HCT116 (cell line): ENCODE results near the gene NOXRED1. TPM values are rescaled to one million over a fixed set of nuclear protein-coding genes. Genes with fewer than 3 reads are reported as not detected.
"Not testable (repeated sequence)": the region's sequence is repeated elsewhere in the genome, so short reads cannot be mapped to it uniquely, and the experiment has no call there.

Source experiments
- ATAC-seq: fragments of 200-7000 bp; cut with Tn5 transposase; 2 replicates; pipeline ENCODE4 v1.9.1; 2020; ENCODE audit warnings: mild to moderate bottlenecking, moderate library complexity
- BruUV-seq: library from RNA; stranded (reverse); fragments of 400-500 nt; replicated peaks from 2 replicates; lab custom pipeline; 2021; lab: Mats Ljungman, UMichigan
- CTCF ChIA-PET: fragments of 300-600 bp; sonication (Branson Sonifier 250); formaldehyde crosslinking; loops from one replicate; lab custom pipeline; 2021; ENCODE audit warnings: antibody characterized with exemption; lab: Charles Lee
- POLR2A ChIA-PET: fragments of 300-600, 350-600 bp; sonication (Branson Sonifier 250); formaldehyde crosslinking; loops from one replicate; lab custom pipeline; 2021; ENCODE audit warnings: antibody characterized with exemption; lab: Charles Lee
- RAD21 ChIA-PET, 2 experiments: fragments of 300-600 bp; sonication (Branson Sonifier 250); formaldehyde crosslinking; loops; one replicate each; lab custom pipeline; 2023; ENCODE audit warnings: low total read pairs in 2 of 2; ENCODE audit not compliant: uncharacterized antibody in 2 of 2, unreplicated experiment in 2 of 2, low non-redundant PET in 1 of 2; lab: Charles Lee
- DNase-seq: peaks from one replicate; pipeline ENCODE4 v3.0.0-alpha.2; 2010; ENCODE audit warnings: low read depth, low spot score
- H2AFZ ChIP-seq: fragments of 200-600 bp; shearing (Covaris generic), sonication (generic); 2 replicates; pipeline ENCODE4 v1.6.1; 2017; ENCODE audit warnings: low read depth, mixed run types, mixed read lengths, antibody characterized with exemption, low read length; ENCODE audit not compliant: poor library complexity, severe bottlenecking
- H3K27ac ChIP-seq: 2 replicates; pipeline ENCODE4 v1.5.1; 2012; ENCODE audit warnings: low read depth, low read length
- H3K27me3 ChIP-seq: fragments of 200-600 bp; sonication (generic); 2 replicates; pipeline ENCODE4 v1.6.1; 2016; ENCODE audit warnings: mixed run types, low read length, mixed read lengths; ENCODE audit not compliant: insufficient read depth
- H3K36me3 ChIP-seq, 2 experiments: fragments of 200-500 bp in 1 of 2; fragments of 200-600 bp in 1 of 2; sonication (Bioruptor generic) in 1 of 2; sonication (generic) in 1 of 2; 2 replicates each; pipeline versions ENCODE4 v1.5.1 to v1.6.1; 2014 to 2016; ENCODE audit warnings: low read length in 2 of 2, inconsistent platforms in 1 of 2, mixed read lengths in 1 of 2, mixed run types in 1 of 2; ENCODE audit not compliant: insufficient read depth in 2 of 2, control insufficient read depth in 1 of 2
- H3K4me1 ChIP-seq, 2 experiments: fragments of 200-600 bp in 1 of 2; sonication (generic) in 1 of 2; 2 replicates each; pipeline versions ENCODE4 v1.5.1 to v1.6.1; 2012 to 2017; ENCODE audit warnings: low read length in 2 of 2, inconsistent platforms in 1 of 2, mild to moderate bottlenecking in 1 of 2, mixed read lengths in 1 of 2, mixed run types in 1 of 2, moderate library complexity in 1 of 2; ENCODE audit not compliant: insufficient read depth in 2 of 2, control insufficient read depth in 1 of 2
- H3K4me2 ChIP-seq: fragments of 200-600 bp; sonication (generic); 2 replicates; pipeline ENCODE4 v1.6.1; 2017; ENCODE audit warnings: mixed run types, low read length, mixed read lengths
- H3K4me3 ChIP-seq, 2 experiments: fragments of 200-600 bp in 1 of 2; sonication (generic) in 1 of 2; replicated peaks in 1 of 2; 2 replicates each; pipeline ENCODE4 v1.5.1; 2011 to 2016; ENCODE audit warnings: low read length in 2 of 2, control low read depth in 1 of 2, low read depth in 1 of 2, mild to moderate bottlenecking in 1 of 2, mixed read lengths in 1 of 2, mixed run types in 1 of 2
- H3K79me2 ChIP-seq: fragments of 200-600 bp; sonication (generic); 2 replicates; pipeline ENCODE4 v1.6.1; 2017; ENCODE audit warnings: mild to moderate bottlenecking, mixed run types, low read length, moderate library complexity, mixed read lengths; ENCODE audit not compliant: insufficient read depth
- H3K9ac ChIP-seq: fragments of 200-600 bp; sonication (generic); 2 replicates; pipeline ENCODE4 v1.6.1; 2016; ENCODE audit warnings: low read length, mixed read lengths
- H3K9me2 ChIP-seq: fragments of 200-600 bp; sonication (generic), shearing (Covaris generic); 2 replicates; pipeline ENCODE4 v1.6.1; 2017; ENCODE audit warnings: mixed run types, mild to moderate bottlenecking, moderate library complexity; ENCODE audit not compliant: insufficient read depth
- H3K9me3 ChIP-seq, 2 experiments: fragments of 200-500 bp in 1 of 2; fragments of 200-600 bp in 1 of 2; sonication (Bioruptor generic) in 1 of 2; sonication (generic) in 1 of 2; 2 replicates each; pipeline ENCODE4 v1.6.1; 2014 to 2017; ENCODE audit warnings: low read length in 2 of 2, mixed read lengths in 2 of 2, inconsistent platforms in 1 of 2, low read depth in 1 of 2, mild to moderate bottlenecking in 1 of 2, mixed run types in 1 of 2, moderate library complexity in 1 of 2; ENCODE audit not compliant: control insufficient read depth in 1 of 2, insufficient read depth in 1 of 2
- H4K20me1 ChIP-seq: fragments of 200-600 bp; sonication (generic), shearing (Covaris generic); 2 replicates; pipeline ENCODE4 v1.6.1; 2017; ENCODE audit warnings: mixed run types, mild to moderate bottlenecking, moderate library complexity; ENCODE audit not compliant: insufficient read depth
- EZH2phosphoT487 ChIP-seq: fragments of 200-600 bp; IDR thresholded peaks from 2 replicates; pipeline ENCODE4 v1.6.1; 2018; ENCODE audit warnings: antibody characterized with exemption, borderline replicate concordance
- JUND ChIP-seq: IDR thresholded peaks from 2 replicates; pipeline ENCODE4 v1.6.1; 2012
- ZNF274 ChIP-seq: fragments of 200-500 bp; sonication (Bioruptor generic); IDR thresholded peaks from 2 replicates; pipeline ENCODE4 v1.6.1; 2014; ENCODE audit warnings: mild to moderate bottlenecking, low read depth, low read length, inconsistent platforms
- intact Hi-C: fragments of 100-400 bp; cut with micrococcal nuclease; formaldehyde crosslinking; loops from 2 replicates; pipeline ENCODE4 v1.10.0; 2022
- total RNA-seq: library from RNA; stranded (reverse); gene quantifications from one replicate; pipeline ENCODE4 v1.2.1, GENCODE V29; 2021; ENCODE audit not compliant: unreplicated experiment
- TF ChIP-seq, protein P1 (sequence below): IDR thresholded peaks from 2 replicates; pipeline ENCODE4 v1.6.1; 2012; ENCODE audit warnings: low read depth

Gene NOXRED1
- total RNA-seq, 1 experiment from 2014 or later = 0.66 TPM

- no peak overlapping the region for H3K9ac ChIP-seq
- BruUV-seq = no TSS peak
- H3K27me3 ChIP-seq = no peaks in the 10 kb centered on the region
- no peaks in the 10 kb centered on the region for H3K79me2 ChIP-seq
- H2AFZ ChIP-seq = no peak overlapping the region
- ChIA-PET RAD21 (no interaction called here), POLR2A (no interaction called here), CTCF (no interaction called here)
- no peaks in the 10 kb centered on the region for H4K20me1 ChIP-seq
- no peak overlapping the region for H3K27ac ChIP-seq
- intact Hi-C loops = no loop called here
- TF ChIP-seq ZNF274 = no peak
- TF ChIP-seq JUND = no peak
- TF ChIP-seq EZH2phosphoT487 = no peak
- TF ChIP-seq, protein P1, sequence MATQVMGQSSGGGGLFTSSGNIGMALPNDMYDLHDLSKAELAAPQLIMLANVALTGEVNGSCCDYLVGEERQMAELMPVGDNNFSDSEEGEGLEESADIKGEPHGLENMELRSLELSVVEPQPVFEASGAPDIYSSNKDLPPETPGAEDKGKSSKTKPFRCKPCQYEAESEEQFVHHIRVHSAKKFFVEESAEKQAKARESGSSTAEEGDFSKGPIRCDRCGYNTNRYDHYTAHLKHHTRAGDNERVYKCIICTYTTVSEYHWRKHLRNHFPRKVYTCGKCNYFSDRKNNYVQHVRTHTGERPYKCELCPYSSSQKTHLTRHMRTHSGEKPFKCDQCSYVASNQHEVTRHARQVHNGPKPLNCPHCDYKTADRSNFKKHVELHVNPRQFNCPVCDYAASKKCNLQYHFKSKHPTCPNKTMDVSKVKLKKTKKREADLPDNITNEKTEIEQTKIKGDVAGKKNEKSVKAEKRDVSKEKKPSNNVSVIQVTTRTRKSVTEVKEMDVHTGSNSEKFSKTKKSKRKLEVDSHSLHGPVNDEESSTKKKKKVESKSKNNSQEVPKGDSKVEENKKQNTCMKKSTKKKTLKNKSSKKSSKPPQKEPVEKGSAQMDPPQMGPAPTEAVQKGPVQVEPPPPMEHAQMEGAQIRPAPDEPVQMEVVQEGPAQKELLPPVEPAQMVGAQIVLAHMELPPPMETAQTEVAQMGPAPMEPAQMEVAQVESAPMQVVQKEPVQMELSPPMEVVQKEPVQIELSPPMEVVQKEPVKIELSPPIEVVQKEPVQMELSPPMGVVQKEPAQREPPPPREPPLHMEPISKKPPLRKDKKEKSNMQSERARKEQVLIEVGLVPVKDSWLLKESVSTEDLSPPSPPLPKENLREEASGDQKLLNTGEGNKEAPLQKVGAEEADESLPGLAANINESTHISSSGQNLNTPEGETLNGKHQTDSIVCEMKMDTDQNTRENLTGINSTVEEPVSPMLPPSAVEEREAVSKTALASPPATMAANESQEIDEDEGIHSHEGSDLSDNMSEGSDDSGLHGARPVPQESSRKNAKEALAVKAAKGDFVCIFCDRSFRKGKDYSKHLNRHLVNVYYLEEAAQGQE = no peak
- no peaks in the 10 kb centered on the region for H3K9me2 ChIP-seq
- no peaks in the 10 kb centered on the region for H3K36me3 ChIP-seq
- DNase-seq (no peak), ATAC-seq (no peak)
- no peak overlapping the region for H3K4me2 ChIP-seq
- H3K4me3 ChIP-seq = no peak overlapping the region
- no peaks in the 10 kb centered on the region for H3K4me1 ChIP-seq
- H3K9me3 ChIP-seq = no peaks in the 10 kb centered on the region; a peak in 1 of 4 replicates
Measured at GRCh38 chr14:77416836-77417235, 6.5 kb downstream of the NOXRED1 start.

DNA sequence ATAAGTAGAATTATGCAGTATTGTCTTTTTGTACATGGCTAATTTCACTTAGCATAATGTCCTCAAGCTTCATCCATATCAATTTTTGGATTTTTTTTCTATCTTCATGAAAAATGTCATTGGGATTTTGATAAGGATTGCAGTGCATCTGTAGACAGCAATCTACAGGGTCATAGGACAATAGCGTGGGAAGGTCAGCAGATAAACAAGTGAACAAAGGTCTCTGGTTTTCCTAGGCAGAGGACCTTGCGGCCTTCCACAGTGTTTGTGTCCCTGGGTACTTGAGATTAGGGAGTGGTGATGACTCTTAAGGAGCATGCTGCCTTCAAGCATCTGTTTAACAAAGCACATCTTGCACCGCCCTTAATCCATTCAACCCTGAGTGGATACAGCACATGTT, 7.2 kb downstream of the NOXRED1 start:
- intact Hi-C loops, H3K4me1 ChIP-seq, CTCF ChIA-PET, H3K36me3 ChIP-seq, H3K9ac ChIP-seq, RAD21 ChIA-PET, POLR2A ChIA-PET, H3K9me3 ChIP-seq, H3K27ac ChIP-seq, H3K79me2 ChIP-seq, H3K9me2 ChIP-seq, H2AFZ ChIP-seq, H3K4me3 ChIP-seq, H3K4me2 ChIP-seq, DNase-seq, ATAC-seq, H3K27me3 ChIP-seq, H4K20me1 ChIP-seq, BruUV-seq: not testable (repeated sequence)

DNA sequence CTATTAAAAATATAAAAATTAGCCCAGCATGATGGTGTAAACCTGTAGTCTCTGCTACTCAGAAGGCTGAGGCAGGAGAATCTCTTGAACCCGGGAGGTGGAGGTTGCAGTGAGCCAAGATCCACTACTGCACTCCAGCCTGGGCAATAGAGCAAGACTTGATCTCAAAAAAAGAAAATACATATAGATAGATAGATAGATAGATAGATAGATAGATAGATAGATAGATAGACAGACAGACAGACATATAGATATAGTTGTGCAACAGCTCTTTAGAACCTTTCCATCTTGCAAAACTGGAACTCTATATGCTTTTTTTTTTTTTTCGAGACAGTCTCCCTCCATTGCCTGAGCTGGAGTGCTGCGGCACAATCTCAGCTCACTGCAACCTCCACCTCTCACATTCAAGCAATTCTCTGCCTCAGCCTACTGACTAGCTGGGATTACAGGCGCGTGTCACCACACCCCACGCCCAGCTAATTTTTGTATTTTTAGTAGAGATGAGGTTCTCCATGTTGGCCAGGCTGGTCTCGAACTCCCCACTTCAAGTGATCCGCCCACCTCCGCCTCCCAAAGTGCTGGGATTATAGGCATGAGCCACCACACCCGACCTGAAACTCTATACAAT, 7.8 kb downstream of the NOXRED1 start:
- H3K9me2 ChIP-seq, CTCF ChIA-PET, H3K9me3 ChIP-seq, POLR2A ChIA-PET, H3K27me3 ChIP-seq, BruUV-seq, H3K9ac ChIP-seq, H3K4me1 ChIP-seq, ATAC-seq, H3K27ac ChIP-seq, DNase-seq, intact Hi-C loops, H3K79me2 ChIP-seq, H3K36me3 ChIP-seq, H3K4me3 ChIP-seq, H2AFZ ChIP-seq, H3K4me2 ChIP-seq, RAD21 ChIA-PET, H4K20me1 ChIP-seq: not testable (repeated sequence)
